Stimulated activated CD4-positive, alpha-beta T cell treated with anti-CD3 and anti-CD28 coated beads, Interleukin-1b, Interleukin-23, amount 100 ng/mL, for 48 hours (primary cell): ENCODE data around the gene KRT6C.
"Not testable (repeated sequence)": the region's sequence is repeated elsewhere in the genome, so short reads cannot be mapped to it uniquely, and the experiment has no call there.

Experiments
- DNase-seq: peaks from one replicate; pipeline ENCODE4 v3.0.0-alpha.2; 2020

Gene KRT6C

GRCh38 chr12:52473768-52474167, at the start of gene KRT6C:
Gene KRT6C, minus strand, starts transcription at chr12:52473805. Its CDS starts 68 bp downstream, at chr12:52473737.
- no peak for DNase-seq

GRCh38 chr12:52522346-52523011, 48.9 kb upstream of the KRT6C start:
- DNase-seq = no peak

GRCh38 chr12:52521568-52522266, 48.1 kb upstream of the KRT6C start:
- DNase-seq = no peak

- DNase-seq = no peak
Measured at GRCh38 chr12:52521175-52521567, 47.6 kb upstream of the KRT6C start.

GRCh38 chr12:52519826-52520662, 46.4 kb upstream of the KRT6C start, which contains the start of gene KRT5:
Gene KRT5, minus strand, starts transcription at chr12:52520394. Its CDS starts 98 bp downstream, at chr12:52520296.
- DNase-seq = no peak

GRCh38 chr12:52519387-52519703, 45.7 kb upstream of the KRT6C start:
- DNase-seq = no peak

- no peak for DNase-seq
Measured at GRCh38 chr12:52518574-52519386, 45.2 kb upstream of the KRT6C start.

GRCh38 chr12:52517888-52518287, 44.3 kb upstream of the KRT6C start:
- no peak for DNase-seq

- no peak for DNase-seq
Measured at GRCh38 chr12:52517005-52517835, 43.6 kb upstream of the KRT6C start.

GRCh38 chr12:52515927-52516831, 42.6 kb upstream of the KRT6C start:
- DNase-seq = no peak

GRCh38 chr12:52515319-52515646, 41.7 kb upstream of the KRT6C start:
- DNase-seq = no peak

GRCh38 chr12:52514471-52515318, 41.1 kb upstream of the KRT6C start:
- no peak for DNase-seq

- DNase-seq = no peak
Measured at GRCh38 chr12:52513736-52514135, 40.1 kb upstream of the KRT6C start.

GRCh38 chr12:52508211-52508610, 34.6 kb upstream of the KRT6C start:
- DNase-seq = no peak

- no peak for DNase-seq
Measured at GRCh38 chr12:52506858-52507715, 33.5 kb upstream of the KRT6C start.

GRCh38 chr12:52502877-52503276, 29.3 kb upstream of the KRT6C start:
- no peak for DNase-seq

- no peak for DNase-seq
Measured at GRCh38 chr12:52501490-52501889, 27.9 kb upstream of the KRT6C start.

- not testable (repeated sequence) for DNase-seq
Measured at GRCh38 chr12:52500574-52500973, 27.0 kb upstream of the KRT6C start.
